ENCODE data around the gene CAV1. TPM values are rescaled to one million over a fixed set of nuclear protein-coding genes. Genes with fewer than 3 reads are reported as not detected.

Gene CAV1
- total and polyA plus RNA-seq, 2 of the 13 experiments (the other 11 are each of a cell fraction or from before 2014, with no cell fraction given), result 0.40 TPM; not detected in 1

DNA sequence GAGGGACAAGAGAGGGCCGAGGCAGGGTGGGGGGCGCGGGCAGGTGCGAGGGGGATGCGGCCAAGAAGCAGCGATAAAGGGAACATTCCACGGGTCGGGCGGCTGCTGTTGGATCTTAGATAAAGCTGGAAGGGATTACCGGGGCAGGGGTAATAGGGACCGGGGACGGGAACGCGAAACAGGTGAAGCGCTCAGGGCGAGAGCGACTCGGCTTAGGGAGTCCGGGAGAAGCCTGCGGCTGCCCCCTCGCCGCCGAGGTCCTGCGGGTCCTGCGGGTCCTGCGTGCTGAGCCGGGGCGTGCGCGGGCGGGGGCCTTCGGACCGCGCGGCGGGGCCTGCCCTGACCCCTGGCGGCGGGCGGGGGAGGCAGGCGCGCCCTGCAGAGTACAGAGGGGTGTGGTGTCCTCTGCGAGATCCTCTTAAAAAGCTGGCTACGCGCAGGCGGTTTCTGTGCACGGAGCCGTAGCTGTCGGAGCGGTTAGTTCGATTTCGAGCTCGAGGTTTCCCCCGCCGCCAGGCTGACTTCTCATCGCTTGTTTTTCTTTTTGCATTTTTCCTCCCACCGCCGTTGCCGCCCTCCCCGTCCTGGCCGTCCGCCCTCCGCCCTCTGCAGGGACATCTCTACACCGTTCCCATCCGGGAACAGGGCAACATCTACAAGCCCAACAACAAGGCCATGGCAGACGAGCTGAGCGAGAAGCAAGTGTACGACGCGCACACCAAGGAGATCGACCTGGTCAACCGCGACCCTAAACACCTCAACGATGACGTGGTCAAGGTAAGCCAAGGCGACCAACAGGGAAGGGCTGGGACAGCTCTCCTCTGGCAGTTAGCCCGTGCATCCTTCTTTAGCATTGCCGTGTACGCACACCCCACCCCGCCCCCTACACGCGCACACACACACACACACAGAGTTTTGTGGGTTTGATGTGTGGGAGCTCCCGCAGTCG lies 1.4 kb downstream of the CAV1 start (continued):
- TF ChIP-seq RBM39 (IDR thresholded peaks at IDR 0.05; ENCODE audit: low read depth, low read length, poor library complexity, severe bottlenecking) (no peak), POGZ (CRISPR knock-in tag; IDR thresholded peaks at IDR 0.05) (0 out of 2 replicates have a peak, but pooled peaks have one; percentile 35), HNRNPK (IDR thresholded peaks at IDR 0.05; ENCODE audit: low read depth, low read length, poor library complexity, severe bottlenecking) (no peak), ETV5 (CRISPR knock-in tag; IDR thresholded peaks at IDR 0.05; ENCODE audit: borderline replicate concordance) (no peak), GABPA (IDR thresholded peaks at IDR 0.05; ENCODE audit: low read depth, low read length) (no peak), GABPA (CRISPR knock-in tag; IDR thresholded peaks at IDR 0.05; ENCODE audit: low read depth) (no peak), ZNF674 (CRISPR knock-in tag; IDR thresholded peaks at IDR 0.05; ENCODE audit: low read depth) (0 out of 2 replicates have a peak, but pooled peaks have one; percentile 52), ZNF891 (CRISPR knock-in tag; IDR thresholded peaks at IDR 0.05) (no peak), FIP1L1 (IDR thresholded peaks at IDR 0.05; ENCODE audit: borderline replicate concordance, insufficient read depth, low read depth, low read length) (no peak), MTA3 (CRISPR knock-in tag; IDR thresholded peaks at IDR 0.05) (no peak), ZNF441 (CRISPR knock-in tag; IDR thresholded peaks at IDR 0.05; ENCODE audit: borderline replicate concordance) (no peak), AGO1 (IDR thresholded peaks at IDR 0.05; ENCODE audit: low read depth, low read length, poor library complexity, severe bottlenecking) (no peak)
- TF ChIP-seq, protein P1, sequence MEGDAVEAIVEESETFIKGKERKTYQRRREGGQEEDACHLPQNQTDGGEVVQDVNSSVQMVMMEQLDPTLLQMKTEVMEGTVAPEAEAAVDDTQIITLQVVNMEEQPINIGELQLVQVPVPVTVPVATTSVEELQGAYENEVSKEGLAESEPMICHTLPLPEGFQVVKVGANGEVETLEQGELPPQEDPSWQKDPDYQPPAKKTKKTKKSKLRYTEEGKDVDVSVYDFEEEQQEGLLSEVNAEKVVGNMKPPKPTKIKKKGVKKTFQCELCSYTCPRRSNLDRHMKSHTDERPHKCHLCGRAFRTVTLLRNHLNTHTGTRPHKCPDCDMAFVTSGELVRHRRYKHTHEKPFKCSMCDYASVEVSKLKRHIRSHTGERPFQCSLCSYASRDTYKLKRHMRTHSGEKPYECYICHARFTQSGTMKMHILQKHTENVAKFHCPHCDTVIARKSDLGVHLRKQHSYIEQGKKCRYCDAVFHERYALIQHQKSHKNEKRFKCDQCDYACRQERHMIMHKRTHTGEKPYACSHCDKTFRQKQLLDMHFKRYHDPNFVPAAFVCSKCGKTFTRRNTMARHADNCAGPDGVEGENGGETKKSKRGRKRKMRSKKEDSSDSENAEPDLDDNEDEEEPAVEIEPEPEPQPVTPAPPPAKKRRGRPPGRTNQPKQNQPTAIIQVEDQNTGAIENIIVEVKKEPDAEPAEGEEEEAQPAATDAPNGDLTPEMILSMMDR (CRISPR knock-in tag; IDR thresholded peaks at IDR 0.05), result peak; percentile 71

Data from HepG2 (cell line).